Posterior cingulate gyrus (tissue), 11 donors: Measurements from ENCODE around the gene FRMPD1.
"Not testable (repeated sequence)": the region's sequence is repeated elsewhere in the genome, so short reads cannot be mapped to it uniquely, and the experiment has no call there.

Experiments
- DNase-seq, 10 donors: peaks; one replicate each; pipeline versions ENCODE4 v3.0.0 to v3.0.0-alpha.2; 2020 to 2021; ENCODE audit warnings: mixed read lengths in 3 of 10
- intact Hi-C: fragments of 100-400 bp; cut with DNase I; formaldehyde crosslinking; loops from one replicate; pipeline ENCODE4 v1.15.1; 2023

Gene FRMPD1

DNA sequence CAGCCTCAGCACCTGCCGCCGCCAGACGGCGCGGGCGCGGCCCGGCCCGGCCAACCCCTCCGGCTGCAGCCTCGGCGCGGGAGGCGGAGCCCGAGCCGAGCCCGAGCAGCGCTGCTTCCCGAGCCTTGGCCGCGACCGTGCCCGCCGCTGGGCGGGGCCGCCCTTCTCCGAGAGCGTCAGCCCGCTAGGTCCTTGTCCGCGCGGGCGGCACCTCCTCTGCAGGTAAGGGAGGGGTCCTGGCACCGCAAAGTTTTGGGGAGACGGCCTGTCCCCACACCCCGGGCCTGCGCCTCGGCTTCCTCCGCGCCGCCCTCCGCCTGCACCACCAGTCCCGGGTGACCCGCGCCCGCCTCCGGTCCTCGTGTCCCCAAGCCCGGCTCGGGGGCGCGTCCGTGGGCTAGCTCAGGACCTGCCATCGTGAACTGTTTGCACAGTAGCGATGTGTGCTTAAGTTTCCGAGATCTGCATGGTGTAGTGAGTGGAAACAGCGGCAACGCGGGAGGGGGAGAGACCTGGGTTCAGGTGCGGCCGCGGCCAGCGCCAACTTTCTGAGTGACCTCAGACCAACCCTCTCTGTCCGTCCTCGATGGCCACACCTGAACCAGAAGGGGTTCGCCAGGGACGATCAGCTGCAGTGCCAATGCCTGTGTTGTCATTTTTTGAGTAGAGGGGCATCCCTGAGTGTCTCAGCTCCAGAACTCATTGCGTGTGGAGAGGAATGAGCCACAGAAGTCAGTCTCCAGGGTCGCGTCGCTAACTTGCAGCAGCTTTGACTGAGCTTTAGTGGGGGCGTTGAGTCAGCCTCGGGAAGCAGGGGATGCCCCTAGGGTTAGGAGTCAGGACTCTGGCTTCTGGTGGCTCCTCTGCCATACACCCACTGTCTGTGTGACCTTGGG, at the start of gene FRMPD1:
FRMPD1 (plus strand) TSS at position 82 of the 896 bp plus-strand sequence. CDS start 41,688 bp downstream, outside the sequence.
- peak in 9 of 10 donors; percentile 17 to 91 (median 39) for DNase-seq
- intact Hi-C loops: no loop called here

GRCh38 chr9:37602061-37602460, 48.7 kb upstream of the FRMPD1 start:
- intact Hi-C loops, DNase-seq: not testable (repeated sequence)

DNA sequence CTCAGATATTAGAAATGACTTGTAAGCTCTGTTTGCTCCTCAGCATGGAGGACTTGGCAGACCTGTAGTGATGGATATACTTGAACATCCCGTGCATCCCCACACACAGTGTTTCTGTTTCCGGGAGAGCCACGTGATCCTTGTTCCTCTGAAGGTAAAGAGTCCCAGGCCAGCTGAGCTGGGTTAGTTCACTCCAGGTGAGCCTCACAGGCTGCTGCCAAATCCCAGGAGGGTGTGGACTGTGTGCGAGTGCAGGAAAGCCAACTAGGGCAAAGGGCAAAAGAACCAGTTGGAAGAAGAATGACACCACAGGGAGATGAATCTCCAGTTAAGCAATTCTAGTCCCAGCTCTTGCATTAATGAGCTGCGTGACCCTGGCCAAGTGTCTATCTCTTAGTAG, 47.9 kb upstream of the FRMPD1 start:
- intact Hi-C loops: no loop called here
- DNase-seq: no peak

DNA sequence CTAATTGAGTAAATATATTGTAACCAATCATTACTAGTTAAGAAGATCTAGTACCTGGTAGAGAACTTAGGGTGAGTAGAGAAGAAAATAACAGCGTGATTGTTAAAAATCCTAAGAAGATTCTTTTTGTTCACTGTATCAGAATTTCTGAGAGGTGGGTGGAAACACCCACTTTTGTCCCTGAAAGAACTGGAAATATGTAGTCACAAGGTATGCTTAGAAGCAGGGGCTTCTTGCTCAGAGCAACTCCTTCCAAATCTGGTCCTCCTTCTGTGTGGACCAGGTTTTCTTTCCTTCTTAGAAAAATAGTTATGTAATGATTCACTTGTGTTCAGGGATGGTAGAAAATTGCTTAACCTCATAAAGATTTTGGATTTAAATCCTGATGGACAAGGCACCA, 46.5 kb upstream of the FRMPD1 start:
- intact Hi-C loops: no loop called here
- DNase-seq: no peak

- intact Hi-C loops: no loop called here
- no peak for DNase-seq
These were observed 42.5 kb upstream of the FRMPD1 start for GRCh38 chr9:37608250-37608649.

DNA sequence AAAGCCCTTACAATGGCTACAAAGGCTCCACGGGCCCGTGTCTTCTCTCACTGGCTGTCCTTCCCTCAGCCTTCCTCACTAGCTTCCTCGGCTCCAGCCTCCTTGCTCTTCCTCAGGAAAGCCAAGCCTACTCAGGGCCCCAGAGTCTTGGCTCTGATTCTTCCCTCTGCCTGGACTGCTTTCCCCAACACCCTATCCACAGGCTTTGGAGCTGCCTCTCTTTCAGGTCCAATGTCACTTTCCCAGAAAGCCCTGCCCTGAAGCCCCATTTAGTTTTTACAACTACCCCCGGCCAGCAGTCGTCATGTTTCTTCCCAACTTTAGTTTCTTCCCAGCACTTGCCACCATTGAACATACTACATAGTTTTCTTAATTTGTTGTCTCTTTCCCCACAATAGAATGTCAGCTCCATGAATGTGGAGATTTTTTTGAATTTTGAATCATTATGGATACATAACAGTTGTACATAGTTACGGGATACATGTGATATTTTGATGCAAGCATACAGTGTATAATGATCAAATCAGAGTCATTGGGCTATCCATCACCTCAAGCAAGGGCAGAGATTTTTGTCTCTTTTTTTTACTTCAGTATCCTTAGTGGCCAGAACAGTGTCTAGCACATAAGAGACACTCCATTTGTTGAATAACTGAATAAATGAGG, 40.9 kb upstream of the FRMPD1 start:
- no peak for DNase-seq
- intact Hi-C loops: loop anchor here (10.0 kb wide), 1 partner anchor 75 kb away; no protein-coding TSS in a partner anchor

DNA sequence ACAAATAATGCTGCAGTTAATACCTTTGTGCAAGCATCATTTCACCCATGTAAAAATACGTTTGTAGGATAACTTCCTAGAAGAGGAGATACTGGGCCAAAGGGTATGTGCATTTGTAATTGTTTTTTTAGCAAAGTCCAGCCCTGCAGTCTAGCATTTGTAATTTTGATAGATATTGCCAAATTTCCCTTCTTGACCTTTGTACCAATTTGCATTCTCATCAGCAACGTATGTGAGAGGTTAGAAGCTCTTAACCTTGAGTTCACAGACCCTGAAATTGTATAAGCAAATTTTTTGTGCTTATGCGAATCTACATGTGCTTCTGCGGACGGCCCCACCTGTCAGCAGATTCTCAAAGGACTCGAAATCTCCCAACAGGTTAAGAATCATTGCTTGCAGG, 39.7 kb upstream of the FRMPD1 start:
- intact Hi-C loops: loop anchor here (10.0 kb wide), 1 partner anchor 74 kb away; no protein-coding TSS in a partner anchor
- no peak for DNase-seq

DNA sequence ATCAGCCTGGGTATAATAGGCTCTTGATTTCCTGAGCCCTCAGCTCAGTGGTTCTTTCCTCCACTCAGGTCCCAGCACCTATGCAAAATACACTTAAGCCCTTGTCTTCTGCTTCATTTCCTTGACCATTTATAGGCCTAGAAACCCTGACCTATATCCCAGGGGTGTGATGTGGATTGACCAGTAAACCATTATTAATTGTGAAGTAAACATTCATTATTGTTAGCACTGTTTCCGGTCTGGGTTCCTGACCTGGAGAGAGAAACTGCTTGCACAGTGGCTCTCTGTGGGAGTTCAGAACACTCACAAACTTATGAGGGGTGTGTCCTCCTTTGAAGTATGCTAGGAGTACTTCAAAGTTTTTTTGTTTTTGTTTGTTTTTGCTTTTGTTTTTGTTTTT, 38.8 kb upstream of the FRMPD1 start:
- intact Hi-C loops: loop anchor here (10.0 kb wide), 1 partner anchor 73 kb away; no protein-coding TSS in a partner anchor
- no peak for DNase-seq

GRCh38 chr9:37617161-37617560, 33.6 kb upstream of the FRMPD1 start:
- intact Hi-C loops: loop anchor here (10.0 kb wide), 1 partner anchor 68 kb away; no protein-coding TSS in a partner anchor
- no peak for DNase-seq

- intact Hi-C loops: loop anchor here (10.0 kb wide), 1 partner anchor 67 kb away; no protein-coding TSS in a partner anchor
- no peak for DNase-seq
These were observed 32.9 kb upstream of the FRMPD1 start for GRCh38 chr9:37617832-37618231.

DNA sequence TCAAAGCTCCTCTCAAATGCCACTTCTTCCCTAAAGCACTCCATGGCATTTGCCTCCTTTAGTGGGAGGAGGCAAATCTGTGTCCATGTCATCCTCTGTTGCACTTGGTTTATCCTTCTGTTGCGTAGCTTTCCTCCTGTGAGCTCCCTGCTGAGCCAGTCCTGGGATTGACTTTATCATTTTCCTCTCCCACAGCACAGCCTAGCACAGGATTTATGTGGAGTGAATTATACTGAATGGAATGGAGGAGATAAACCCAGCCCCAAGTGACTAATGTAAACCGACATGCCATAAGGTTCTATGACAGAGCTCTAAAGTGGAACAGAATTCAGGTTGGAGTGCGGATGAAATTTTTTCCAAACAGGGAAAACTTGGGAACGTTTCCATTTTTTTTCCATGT, 31.9 kb upstream of the FRMPD1 start:
- DNase-seq: no peak
- intact Hi-C loops: loop anchor here (10.0 kb wide), 1 partner anchor 66 kb away; no protein-coding TSS in a partner anchor

GRCh38 chr9:37619806-37620205, 30.9 kb upstream of the FRMPD1 start:
- intact Hi-C loops: loop anchor here (10.0 kb wide), 1 partner anchor 65 kb away; no protein-coding TSS in a partner anchor
- DNase-seq: no peak

DNA sequence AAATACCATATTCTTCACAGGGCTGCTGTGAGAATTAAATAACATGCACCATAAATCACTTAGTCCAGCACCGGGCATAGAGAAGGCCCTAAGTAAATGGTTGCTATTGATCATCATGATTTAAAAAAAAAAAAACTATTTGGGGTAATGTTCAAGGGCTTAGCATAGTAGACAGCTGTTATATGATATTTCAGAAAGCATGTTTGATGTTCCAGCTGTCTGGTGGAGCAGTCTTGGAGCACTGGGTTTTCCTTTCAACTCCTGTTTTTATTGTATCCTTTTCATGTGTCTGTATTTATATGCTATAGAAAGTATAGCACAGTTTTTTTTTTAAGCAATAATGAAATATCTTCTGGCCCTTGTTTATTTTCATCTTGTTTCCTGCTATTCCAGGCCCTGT, 30.4 kb upstream of the FRMPD1 start:
- no peak for DNase-seq
- intact Hi-C loops: no loop called here

GRCh38 chr9:37621273-37622121, 29.3 kb upstream of the FRMPD1 start:
- no peak for DNase-seq
- intact Hi-C loops: no loop called here

GRCh38 chr9:37622462-37622861, 28.3 kb upstream of the FRMPD1 start:
- intact Hi-C loops: no loop called here
- no peak for DNase-seq

DNA sequence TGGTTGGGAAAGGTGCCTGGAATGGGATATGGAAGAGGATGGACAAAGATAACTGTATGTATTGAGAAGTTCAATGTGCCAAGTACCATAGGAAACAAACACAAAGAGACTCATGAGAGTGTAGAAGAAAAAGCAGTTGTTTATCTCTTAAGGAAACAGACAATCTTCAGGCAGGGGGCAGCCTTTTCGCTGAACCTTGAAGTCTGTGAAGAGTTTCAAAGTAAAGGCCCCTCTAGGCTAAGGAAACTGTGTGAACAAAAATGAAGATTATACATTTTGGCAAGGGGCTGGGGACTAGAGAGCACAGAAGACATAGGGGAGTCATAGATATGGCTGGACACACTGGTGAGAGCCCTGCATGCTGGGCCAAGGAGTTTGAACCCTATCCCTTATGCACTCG, 27.5 kb upstream of the FRMPD1 start:
- intact Hi-C loops: no loop called here
- no peak for DNase-seq

DNA sequence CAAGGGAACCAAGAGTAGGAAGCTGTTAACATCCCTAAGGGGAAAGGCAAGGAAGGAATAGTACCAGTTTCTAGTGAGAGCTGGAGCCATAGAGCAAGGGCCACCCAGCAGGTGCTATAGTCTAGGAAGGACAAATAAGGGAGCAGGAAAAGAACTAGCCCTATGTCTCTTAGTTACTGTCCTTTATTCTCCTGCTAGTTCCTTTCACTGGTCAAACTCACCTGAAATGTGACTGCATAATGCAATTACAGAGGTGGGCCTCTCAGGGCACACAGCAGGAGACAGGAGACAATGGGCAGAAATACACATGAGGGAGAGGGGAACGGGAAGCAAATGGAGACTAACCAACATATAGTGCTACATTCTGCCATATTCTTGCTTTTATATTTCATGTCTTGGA, 26.7 kb upstream of the FRMPD1 start:
- no peak for DNase-seq
- intact Hi-C loops: no loop called here

DNA sequence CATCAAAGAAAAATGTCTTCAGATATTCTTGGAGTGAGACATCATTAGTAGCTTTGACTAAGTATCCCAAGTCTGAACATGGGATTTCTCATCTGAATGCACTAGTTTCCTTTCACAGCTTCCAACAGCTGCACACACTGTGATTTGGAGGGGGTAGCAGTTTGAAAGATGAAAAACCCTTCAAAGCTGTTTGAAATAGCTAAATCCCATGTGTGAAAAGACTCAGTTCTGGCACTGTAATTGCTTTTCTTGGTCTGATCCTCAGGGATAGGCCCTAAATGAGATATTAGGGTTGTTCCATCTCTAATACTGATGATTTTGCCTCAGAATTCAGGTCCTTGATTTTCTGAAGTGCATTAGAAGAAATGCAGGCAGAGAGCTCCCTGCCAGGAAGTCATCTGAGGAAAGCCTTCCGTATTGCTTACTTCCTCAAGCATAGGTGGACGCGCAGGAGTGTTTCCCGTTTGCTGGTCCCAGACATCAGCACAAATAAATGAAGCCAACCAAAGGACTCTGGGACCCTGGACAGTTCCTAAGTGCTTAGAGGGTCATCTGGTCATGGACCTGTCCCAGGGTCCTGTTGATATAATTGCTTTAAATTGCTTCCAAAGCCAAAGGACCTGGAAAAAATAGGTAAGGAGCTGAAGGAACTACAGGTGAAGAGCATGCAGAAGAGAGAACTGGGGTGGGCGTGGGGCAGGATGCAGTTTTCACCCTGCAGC, 25.6 kb upstream of the FRMPD1 start:
- intact Hi-C loops: no loop called here
- no peak for DNase-seq

DNA sequence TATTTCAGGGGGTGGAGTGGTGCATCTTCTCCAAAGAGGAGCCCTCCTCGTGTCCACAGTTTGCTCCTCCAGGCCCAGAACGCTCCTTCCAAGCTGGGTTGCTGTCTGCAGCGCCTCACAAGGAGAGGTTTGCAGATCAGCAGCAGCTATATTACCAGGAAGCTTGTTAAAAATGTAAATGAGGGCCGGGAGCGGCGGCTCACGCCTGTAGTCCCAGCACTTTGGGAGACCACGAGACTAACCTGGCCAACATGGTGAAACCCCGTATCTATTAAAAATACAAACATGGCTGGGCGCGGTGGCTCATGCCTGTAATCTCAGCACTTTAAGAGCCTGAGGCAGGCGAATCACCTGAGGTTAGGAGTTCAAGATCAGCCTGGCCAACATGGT, 25.0 kb upstream of the FRMPD1 start:
- DNase-seq: no peak
- intact Hi-C loops: no loop called here
